KMS-11 (cell line): Measurements from ENCODE around the gene ASB10.

Experiments
- H2AFZ ChIP-seq: fragments of 200-600 bp; sonication (generic); 2 replicates; pipeline ENCODE4 v1.6.1; 2016; ENCODE audit warnings: antibody characterized with exemption, mixed run types, low read depth
- H3K27ac ChIP-seq: fragments of 200-600 bp; sonication (generic); 2 replicates; pipeline ENCODE4 v1.6.1; 2016; ENCODE audit warnings: mild to moderate bottlenecking, mixed run types
- H3K27me3 ChIP-seq: fragments of 200-600 bp; sonication (generic); 2 replicates; pipeline ENCODE4 v1.6.1; 2017; ENCODE audit warnings: mild to moderate bottlenecking, low read depth, mixed run types, moderate library complexity; ENCODE audit not compliant: insufficient read depth
- H3K36me3 ChIP-seq: fragments of 200-600 bp; sonication (generic); 2 replicates; pipeline ENCODE4 v1.6.1; 2017; ENCODE audit warnings: mild to moderate bottlenecking, mixed run types; ENCODE audit not compliant: insufficient read depth
- H3K4me1 ChIP-seq: fragments of 200-600 bp; sonication (generic); 2 replicates; pipeline ENCODE4 v1.6.1; 2016; ENCODE audit warnings: mild to moderate bottlenecking, low read depth, mixed run types; ENCODE audit not compliant: poor library complexity, severe bottlenecking
- H3K4me2 ChIP-seq: fragments of 200-600 bp; sonication (generic); 2 replicates; pipeline ENCODE4 v1.7.0; 2016; ENCODE audit warnings: mild to moderate bottlenecking, mixed run types
- H3K4me3 ChIP-seq: fragments of 200-600 bp; sonication (generic); IDR thresholded peaks from 2 replicates; pipeline ENCODE4 v1.6.1; 2017; ENCODE audit warnings: low read depth, low read length, mixed read lengths; ENCODE audit not compliant: insufficient read depth
- H3K79me2 ChIP-seq: fragments of 200-600 bp; sonication (generic); 2 replicates; pipeline ENCODE4 v1.6.1; 2016; ENCODE audit warnings: low read depth, mixed run types; ENCODE audit not compliant: insufficient read depth
- H3K9ac ChIP-seq: fragments of 200-600 bp; sonication (generic); 2 replicates; pipeline ENCODE4 v1.6.1; 2016; ENCODE audit warnings: mild to moderate bottlenecking, mixed run types
- H4K20me1 ChIP-seq: fragments of 200-600 bp; sonication (generic); 2 replicates; pipeline ENCODE4 v1.6.1; 2016; ENCODE audit warnings: mild to moderate bottlenecking, mixed run types; ENCODE audit not compliant: insufficient read depth
- TF ChIP-seq, protein P1 (sequence below): fragments of 200-600 bp; sonication (generic); conservative IDR thresholded peaks from 2 replicates; pipeline ENCODE4 v1.6.1; 2017; ENCODE audit warnings: low read depth, mild to moderate bottlenecking, antibody characterized with exemption, low read length, moderate library complexity, mixed read lengths

ASB10 gene

DNA sequence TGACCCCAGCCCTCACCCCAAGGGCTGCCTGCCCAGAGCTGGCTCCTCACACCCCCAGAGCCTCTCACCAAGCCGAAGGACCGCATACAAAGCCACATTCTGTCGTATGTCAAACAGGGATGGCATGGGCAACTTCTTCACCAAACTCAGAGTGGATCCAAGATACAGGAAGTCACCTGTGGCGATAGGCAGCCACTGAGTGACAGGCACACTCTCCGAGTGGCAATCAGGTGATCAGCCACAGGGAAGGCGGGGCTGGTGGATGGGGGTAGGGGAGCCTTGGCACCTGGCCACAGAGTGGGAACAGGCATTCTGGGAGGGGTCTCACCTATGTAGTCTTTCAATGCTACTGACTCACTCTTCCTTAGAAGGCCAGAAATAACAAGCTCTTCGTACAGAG, 7.1 kb upstream of the ASB10 start:
- Histone ChIP-seq H3K27ac (no peak overlapping the region), H4K20me1 (no peaks in the 10 kb centered on the region), H3K4me1 (no peaks in the 10 kb centered on the region), H3K36me3 (no peaks in the 10 kb centered on the region), H3K4me2 (no peak overlapping the region), H2AFZ (no peak overlapping the region), H3K79me2 (no peaks in the 10 kb centered on the region), H3K4me3 (no peak overlapping the region), H3K9ac (no peak overlapping the region), H3K27me3 (peaks cover 100% of the 10 kb centered on the region)
- TF ChIP-seq, protein P1, sequence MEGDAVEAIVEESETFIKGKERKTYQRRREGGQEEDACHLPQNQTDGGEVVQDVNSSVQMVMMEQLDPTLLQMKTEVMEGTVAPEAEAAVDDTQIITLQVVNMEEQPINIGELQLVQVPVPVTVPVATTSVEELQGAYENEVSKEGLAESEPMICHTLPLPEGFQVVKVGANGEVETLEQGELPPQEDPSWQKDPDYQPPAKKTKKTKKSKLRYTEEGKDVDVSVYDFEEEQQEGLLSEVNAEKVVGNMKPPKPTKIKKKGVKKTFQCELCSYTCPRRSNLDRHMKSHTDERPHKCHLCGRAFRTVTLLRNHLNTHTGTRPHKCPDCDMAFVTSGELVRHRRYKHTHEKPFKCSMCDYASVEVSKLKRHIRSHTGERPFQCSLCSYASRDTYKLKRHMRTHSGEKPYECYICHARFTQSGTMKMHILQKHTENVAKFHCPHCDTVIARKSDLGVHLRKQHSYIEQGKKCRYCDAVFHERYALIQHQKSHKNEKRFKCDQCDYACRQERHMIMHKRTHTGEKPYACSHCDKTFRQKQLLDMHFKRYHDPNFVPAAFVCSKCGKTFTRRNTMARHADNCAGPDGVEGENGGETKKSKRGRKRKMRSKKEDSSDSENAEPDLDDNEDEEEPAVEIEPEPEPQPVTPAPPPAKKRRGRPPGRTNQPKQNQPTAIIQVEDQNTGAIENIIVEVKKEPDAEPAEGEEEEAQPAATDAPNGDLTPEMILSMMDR: no peak

DNA sequence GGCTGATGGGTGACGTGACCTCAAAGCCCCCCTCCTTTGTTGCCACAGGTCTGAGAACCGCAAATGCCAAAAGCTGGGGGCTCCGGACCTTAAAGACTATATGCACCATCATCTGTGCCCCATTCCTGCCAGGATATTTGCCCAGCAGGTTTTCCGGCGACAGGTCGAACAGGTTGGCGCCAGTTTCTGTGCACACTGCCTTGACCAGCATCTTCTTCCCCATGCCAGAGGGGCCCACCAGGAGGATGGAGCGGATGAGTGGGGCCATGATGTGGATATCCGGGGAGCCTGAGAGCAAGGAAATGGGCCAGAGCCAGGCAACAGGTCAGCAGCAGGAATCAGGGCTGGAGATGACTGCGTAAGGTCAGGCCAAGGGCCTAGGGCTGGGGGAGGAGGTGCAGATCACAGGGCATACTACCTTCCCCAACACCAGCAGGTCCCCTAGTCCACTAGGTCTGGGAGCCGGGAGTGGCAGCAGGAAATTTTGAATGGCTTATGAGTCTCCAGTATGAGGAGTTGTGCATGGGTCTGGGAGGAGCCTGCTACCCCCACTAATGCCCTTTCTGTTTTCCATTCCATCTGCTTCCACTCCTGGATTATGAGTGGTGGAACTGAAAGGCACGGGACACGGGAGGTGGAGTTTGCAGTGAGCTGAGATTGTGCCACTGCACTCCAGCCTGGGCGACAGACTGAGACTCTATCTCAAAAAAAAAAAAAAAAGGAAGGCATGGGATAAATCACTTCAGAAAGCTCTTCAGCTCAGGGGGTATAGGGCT, 6.3 kb upstream of the ASB10 start:
- TF ChIP-seq, protein P1: no peak
- H3K79me2 ChIP-seq: no peaks in the 10 kb centered on the region
- no peak overlapping the region for H3K9ac ChIP-seq
- no peak overlapping the region for H3K4me3 ChIP-seq
- no peaks in the 10 kb centered on the region for H3K36me3 ChIP-seq
- H3K27ac ChIP-seq: no peak overlapping the region
- peaks cover 100% of the 10 kb centered on the region for H3K27me3 ChIP-seq
- H2AFZ ChIP-seq: no peak overlapping the region
- no peaks in the 10 kb centered on the region for H3K4me1 ChIP-seq
- no peaks in the 10 kb centered on the region for H4K20me1 ChIP-seq
- H3K4me2 ChIP-seq: no peak overlapping the region

GRCh38 chr7:151192002-151192539, 5.0 kb upstream of the ASB10 start:
- H3K4me2 ChIP-seq: no peak overlapping the region
- no peak overlapping the region for H3K27ac ChIP-seq
- no peaks in the 10 kb centered on the region for H3K79me2 ChIP-seq
- H4K20me1 ChIP-seq: no peaks in the 10 kb centered on the region
- no peak overlapping the region for H2AFZ ChIP-seq
- peaks cover 96% of the 10 kb centered on the region for H3K27me3 ChIP-seq
- no peak overlapping the region for H3K9ac ChIP-seq
- no peaks in the 10 kb centered on the region for H3K4me1 ChIP-seq
- TF ChIP-seq, protein P1: no peak
- H3K4me3 ChIP-seq: no peak overlapping the region
- no peaks in the 10 kb centered on the region for H3K36me3 ChIP-seq

GRCh38 chr7:151191544-151191943, 4.5 kb upstream of the ASB10 start:
- Histone ChIP-seq H3K27me3 (peaks cover 96% of the 10 kb centered on the region), H3K4me1 (no peaks in the 10 kb centered on the region), H3K4me2 (no peak overlapping the region), H3K36me3 (no peaks in the 10 kb centered on the region), H3K4me3 (no peak overlapping the region), H4K20me1 (no peaks in the 10 kb centered on the region), H3K79me2 (no peaks in the 10 kb centered on the region), H3K9ac (no peak overlapping the region), H2AFZ (no peak overlapping the region), H3K27ac (no peak overlapping the region)
- TF ChIP-seq, protein P1: no peak
